GM21576 (cell line): ENCODE data around the gene BCL2.
"Not testable (repeated sequence)": the region's sequence is repeated elsewhere in the genome, so short reads cannot be mapped to it uniquely, and the experiment has no call there.

ENCODE experiments used
- ATAC-seq: cut with Tn5 transposase; IDR thresholded peaks from one replicate; pipeline ENCODE4 v1.9.1; 2021; ENCODE audit warnings: mild to moderate bottlenecking, moderate library complexity; ENCODE audit not compliant: unreplicated experiment

BCL2 gene

DNA sequence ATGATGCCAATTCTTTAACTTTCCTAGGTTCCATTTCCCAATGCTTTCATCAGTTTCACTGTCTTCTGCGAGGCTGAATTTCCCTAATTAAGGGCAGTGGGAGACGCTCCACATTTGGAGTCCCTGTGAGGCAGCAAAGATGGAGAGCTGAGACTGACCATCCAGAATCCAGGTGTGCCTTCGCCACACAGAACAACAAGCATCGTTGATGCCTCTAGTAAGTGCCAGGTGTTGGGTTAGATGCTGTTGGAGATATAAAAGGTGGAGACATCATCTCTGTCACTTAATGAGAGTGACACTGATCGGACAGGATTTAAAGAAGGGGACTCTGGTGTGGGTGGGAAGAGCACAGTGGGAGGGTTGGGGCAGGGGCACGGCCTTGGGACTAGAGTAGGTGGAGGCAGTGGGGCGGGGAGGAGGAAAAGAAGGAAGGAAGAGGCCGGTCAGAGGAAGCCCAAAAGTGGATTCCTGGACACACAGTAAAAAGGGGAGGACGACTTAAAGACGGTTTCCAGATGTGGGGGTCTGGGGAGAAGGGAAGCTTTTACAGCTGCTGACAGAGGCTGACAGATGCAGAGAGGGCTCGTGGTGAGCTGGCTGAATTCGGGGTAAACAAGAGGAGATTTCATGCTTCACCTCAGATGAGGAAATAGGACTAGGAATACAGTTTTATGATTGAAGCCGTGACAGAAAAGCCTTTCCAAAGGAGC, 113.0 kb downstream of the BCL2 start:
- ATAC-seq: no peak

DNA sequence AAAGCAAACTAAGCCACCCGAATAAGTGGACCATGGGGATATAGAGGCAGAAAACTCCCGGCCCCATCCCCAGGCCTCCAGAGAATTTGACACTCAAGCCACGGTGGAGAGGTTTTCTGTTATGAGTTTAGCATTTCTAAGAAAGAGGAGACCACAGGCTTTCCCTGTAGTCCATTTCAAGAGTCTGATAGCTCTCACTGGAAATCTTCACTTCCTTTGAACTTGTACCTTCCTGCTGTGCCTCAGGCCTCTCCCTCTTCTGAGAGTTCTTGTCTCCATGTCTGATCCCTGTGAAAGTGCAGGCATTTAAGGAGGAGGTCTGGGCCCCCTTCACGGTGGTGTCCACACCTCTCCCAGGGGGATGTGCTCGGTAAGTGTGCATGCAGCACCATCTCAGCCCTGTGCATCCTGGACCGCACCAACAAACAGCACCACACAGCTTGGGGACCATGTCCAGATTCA, 113.7 kb downstream of the BCL2 start:
- no peak for ATAC-seq

DNA sequence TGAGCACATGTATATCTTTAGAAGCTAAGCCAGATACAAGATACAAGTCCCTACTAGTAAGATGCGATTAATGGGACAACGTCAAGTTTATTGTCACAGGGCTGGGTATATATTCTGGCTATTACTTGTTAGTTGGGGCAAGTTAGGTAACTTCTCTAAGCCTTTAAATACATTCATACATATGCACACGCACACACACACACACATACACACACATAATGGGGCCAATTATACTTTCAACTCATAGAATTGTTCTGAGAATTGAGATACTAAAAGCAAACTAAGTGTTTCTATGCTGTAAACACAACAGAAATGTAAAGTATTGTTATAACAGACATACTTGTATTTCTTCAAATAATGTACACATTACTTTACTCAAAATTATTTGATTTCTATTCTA, 116.1 kb downstream of the BCL2 start:
- no peak for ATAC-seq

DNA sequence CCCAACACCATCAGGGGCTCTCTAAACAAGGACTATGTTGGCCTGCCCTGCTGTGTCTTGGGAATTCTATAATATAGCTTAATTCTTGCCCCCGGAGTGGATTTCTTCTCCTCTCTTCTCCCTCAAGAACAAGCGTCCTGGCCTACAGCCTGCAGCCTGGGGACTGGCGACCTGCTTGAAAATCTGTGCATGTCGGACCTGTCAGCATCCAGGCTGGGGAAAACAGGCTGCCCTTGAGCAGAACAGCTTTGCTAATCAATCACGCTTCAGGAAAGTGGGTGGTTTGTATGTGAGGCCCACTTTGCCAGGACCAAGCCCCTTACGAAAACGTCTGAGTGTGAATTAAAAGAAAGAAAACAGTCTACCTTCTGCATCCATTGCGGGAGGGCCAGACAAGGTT, 116.7 kb downstream of the BCL2 start:
- ATAC-seq: no peak

DNA sequence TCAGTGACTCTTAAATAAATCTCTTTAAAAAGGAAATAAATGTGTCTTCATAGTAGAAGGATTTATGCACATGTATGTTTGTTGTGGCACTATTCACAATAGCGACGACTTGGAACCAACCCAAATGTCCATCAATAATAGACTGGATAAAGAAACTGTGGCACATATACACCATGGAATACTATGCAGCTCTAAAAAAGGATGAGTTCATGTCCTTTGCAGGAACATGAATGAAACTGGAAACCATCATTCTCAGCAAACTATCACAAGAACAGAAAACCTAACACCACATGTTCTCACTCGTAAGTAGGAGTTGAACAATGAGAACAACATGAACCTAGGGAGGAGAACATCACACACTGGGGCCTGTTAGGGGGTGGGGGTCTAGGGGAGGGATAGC, 118.1 kb downstream of the BCL2 start:
- not testable (repeated sequence) for ATAC-seq

DNA sequence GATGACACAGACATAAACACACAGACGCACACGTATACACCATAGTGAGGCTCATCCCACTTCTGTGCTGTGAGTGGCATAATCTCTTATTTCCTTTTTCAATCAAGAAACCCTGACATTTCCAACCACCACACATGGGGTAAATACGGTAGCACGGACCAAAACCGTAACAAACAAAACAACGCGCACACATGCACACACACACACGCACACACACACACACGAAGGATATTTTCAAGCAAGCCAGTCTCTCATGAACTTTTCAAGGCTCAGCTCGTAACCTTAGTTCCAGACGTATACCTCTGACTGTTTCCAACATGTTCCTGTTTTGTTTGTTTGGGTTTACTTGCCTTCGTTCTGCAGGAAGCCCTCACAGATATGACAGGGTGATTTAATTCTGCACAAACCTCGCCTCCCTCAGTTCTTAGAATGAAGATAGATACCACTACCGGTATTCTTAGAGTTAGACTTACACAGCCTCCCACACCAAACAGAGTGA, 119.8 kb downstream of the BCL2 start:
- no peak for ATAC-seq

DNA sequence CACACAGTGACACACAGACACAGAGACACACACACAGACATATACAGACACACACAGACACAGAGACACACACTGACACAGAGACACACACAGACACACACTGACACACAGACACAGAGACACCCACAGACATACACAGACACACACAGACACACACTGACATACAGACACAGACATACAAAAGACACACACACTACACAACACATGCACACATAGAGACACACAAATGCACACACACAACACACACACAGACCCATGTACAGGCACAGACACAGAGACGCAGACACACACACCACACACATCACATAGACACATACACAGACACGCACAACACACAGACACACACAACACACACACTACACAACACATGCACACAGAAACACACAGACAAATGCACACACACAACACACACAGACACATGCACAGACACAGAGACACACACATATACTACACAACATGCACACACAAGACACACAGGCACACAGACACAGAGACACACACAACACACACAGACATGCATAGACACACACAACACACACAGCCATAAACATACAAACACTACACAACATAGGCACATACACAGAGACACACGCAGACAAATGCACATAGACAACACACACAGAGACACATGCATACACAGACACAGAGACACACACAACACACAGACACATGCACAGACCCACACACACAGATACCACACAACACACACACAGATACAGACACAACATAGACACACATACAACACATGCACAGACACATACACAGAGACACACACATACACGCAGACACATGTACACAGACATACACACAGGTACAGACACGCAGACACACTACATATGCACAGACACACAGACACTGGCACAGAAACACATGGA, 120.5 kb downstream of the BCL2 start:
- ATAC-seq: no peak

DNA sequence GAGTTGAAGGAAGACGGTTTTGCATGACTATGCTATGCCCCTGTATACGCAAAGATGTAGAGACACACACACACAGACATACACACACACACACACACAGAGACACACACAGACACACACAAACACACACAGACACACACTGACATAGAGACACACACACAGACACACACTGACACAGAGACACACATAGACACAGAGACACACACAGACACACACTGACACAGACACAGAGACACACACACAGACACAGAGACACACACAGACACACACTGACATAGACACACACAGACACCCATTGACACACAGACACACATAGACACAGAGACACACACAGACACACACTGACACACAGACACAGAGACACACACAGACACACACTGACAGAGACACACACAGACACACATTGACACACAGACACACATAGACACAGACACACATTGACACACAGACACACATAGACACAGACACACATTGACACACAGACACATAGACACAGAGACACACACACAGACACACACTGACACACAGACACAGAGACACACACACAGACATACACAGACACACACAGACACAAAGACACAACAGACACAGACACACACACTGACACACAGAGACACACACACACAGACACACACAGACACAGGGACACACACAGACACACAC, 121.3 kb downstream of the BCL2 start:
- no peak for ATAC-seq

DNA sequence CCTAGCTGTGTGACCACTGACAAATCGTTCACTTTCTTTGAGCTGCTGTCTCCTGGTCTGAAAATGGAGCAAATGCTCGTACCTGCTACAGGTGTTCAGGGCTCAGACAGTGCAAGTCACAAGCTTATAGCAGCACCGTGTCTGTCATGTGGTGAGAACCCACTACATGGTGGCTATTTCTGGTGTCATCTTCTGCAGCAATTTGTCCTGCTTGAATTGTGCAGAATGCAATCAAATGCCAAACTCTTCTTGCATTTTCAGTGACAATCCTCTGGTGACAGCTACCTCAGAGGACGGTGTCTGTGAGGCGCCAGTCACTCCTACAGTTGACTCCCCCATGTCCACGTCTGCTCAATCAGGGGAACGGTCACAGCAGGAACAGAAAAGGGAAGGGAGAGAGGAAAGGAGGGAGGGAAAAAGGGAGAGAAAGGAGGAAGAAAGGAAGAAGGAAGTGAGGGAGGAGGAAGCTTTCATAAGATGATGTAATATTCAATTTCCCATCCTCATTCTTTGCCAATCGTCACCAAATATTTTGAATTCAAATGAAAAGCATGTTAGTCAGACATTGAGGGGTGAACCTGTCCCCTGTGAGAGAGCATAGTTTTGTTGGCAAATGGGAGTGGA, 122.2 kb downstream of the BCL2 start:
- no peak for ATAC-seq

DNA sequence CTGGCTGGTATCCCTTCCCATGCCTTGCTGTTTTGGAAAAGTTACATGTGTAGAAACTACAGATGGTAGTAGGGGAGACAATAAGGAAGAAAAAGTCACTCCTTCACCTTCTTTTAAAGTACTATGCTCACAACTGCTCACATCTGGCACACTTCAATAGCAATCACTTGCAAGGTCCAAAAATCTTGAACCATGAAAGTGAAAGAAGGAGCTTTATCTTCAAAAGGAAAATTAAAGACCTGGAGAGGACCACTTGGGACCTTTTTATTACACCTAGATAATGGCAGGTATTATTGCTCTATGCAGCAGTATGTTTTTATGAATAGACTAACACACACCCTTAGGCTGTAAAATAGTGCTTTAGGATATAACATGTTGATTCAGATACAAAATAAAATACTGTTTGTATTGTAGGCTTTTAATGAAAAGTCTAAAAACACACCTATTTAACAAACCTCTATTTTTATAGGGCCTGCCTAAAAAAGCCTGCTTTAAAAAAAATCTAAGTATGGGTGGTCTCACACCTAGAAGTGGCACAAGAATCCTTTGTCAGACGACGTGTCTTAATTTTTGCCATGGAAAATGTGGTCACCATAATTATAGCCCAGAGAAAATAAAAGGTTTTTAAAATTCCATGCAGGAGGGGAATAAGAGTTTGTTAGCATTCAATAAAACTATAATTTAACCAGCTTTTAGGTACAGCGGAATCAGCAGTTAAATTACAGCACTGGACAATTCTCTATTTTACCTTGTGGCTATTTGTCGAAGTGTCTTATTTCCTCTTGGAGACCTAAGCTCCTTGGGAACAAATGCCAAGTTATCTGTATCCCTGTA, 124.0 kb downstream of the BCL2 start:
- ATAC-seq: no peak

DNA sequence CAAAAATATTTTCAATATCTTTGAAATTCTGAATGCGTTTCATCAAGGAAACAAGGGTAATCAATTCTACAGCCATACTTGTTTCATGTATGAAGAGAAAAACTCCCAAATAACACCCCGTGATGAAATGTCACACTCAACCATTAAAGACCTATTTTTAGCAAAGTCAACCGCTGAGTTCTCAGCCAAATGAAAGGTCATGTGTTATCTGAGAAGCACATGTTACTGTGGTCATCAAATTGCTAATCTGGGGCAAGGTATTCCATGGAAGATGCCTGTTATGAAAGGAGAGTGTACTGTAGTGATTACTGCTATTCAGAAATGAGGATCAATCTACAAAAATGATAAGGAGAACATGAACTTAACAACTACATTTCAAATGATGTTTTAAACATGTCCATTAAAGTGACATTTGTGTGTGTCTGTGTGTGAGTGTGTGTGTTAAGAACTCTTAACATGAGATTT, 126.7 kb downstream of the BCL2 start:
- peak; percentile 40 for ATAC-seq

DNA sequence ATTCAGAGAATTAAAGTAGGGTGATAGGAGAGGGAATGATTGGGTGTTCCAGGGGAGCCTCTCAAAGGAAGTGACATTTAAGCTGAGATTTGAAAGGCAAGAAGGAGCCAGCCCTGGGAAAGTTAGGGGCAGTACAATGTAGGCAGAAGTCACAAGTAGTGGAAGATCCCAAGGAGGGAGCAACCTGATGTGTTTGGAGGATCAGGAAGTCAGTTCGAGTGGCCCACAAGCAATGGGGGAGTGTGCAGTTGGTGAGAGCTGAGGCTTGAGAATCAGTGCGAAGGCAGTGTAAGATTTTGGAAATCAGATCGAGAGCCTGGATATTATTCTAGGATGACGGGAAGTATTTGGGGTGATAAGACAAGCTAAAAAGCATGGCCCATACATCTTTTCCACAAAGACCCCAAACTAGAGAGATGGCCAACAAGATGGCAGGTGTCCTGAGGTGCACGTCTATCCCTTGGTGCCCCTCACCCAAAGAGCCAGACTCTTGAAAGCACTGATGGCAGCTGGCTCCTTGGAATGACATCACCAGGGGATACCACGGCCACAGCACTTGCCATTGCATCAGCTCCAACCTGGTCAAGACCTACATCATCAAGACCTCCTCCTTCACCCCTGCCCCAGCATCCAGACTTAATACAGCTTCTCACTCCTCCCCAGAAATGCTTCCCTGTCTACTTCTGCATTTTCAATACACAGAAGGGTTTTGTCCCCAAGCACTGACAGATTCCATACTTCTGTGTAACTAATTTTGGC, 127.3 kb downstream of the BCL2 start:
- peak; percentile 20 for ATAC-seq

DNA sequence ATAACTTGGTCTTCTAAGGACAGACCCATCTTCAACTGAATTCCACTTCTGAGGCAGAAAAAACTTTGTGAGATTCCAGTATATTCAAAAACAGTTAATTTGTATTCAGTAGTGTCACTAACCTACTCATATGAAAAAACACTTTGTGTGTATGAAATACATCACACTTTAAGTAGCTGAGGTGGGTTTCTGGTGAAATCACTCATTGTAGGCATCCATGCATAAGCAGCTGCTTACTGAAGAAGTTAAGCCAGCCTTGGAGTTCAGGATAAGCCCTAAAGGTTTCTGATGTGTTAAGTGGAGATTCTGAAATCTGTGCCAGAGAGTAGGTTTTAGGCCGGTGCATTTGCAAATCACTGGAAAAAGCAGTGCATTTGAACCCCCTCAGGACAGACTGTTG, 128.2 kb downstream of the BCL2 start:
- ATAC-seq: no peak

DNA sequence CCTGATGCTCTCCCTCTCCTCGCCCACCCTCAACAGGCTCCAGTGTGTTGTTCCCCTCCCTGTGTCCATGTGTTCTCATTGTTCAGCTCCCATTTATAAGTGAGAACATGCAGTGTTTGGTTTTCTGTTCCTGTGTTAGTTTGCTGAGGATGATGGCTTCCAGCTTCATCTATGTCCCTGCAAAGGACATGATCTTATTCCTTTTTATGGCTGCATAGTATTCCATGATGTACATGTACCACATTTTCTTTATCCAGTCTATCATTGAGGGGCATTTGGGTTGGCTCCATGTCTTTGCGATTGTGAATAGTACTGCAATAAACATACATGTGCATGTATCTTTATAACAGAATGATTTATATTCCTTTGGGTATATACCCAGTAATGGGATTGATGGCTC, 128.7 kb downstream of the BCL2 start:
- ATAC-seq: not testable (repeated sequence)

DNA sequence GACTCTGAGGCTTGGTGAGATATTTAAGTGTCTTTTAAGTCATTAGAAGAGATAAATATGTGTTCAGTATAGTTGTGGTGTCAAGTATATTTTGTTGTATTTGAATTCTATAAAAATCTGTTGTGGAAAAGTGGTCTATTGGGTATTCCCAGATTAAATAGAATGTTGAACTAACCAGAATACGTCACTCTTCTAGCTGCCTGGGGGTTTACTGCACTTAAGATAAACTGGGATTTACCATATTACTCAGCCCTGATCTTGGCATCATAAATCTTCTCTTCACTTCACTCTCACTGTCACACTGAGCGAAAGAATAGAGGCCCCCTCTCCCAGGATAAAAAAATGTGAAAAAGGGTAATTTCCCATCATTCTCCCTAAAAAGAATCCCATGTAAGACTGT, 129.8 kb downstream of the BCL2 start:
- ATAC-seq: no peak

DNA sequence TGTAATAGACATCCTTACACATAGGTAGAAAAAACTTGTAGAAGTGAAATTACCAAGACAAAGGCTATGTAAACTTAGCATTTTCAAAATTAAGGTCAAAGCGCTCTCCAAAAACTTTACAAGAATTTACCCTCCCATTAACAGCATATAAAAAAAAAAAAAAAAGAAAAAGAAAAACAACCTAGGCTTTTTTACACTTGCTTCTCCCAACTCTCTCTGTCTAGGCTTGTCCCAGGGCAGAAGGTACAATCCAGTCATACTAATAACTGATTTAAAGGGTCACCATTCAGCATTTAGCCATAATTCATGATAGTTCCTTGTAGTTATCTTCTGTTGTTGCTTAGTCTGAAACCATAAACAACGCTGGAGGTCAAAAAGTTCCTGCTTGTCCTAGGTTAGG, 130.5 kb downstream of the BCL2 start:
- ATAC-seq: no peak

DNA sequence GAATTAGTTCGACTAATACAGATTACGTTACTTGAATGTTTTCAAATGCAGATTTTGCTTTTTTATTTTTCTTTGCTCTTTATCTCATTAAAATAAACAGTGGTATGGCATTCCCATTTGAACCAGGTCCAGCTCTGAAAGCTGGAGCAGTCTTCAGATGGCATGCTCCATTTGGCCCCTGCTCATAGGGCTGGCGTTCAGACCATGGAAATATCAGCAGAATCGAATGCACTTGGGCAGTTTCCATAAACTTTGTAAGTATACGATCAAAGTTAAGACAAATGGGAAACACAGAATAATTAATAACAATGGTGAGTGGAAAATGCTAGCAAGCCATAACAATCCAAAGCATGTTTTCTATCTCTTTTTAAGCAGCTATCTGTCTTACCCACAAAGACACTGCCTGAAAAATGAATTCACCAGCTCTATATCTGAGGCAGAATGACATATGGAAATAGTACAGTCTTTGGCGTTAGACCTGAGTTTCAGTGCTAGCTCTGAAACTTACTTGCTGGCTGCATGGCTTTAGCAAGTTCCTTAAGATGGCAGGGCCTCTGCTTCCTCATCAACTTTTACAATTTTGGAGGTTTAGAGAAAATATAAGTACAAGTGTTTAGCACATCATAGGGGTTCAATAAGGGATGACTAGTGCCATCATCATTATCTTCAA, 131.6 kb downstream of the BCL2 start:
- ATAC-seq: peak; percentile 41

DNA sequence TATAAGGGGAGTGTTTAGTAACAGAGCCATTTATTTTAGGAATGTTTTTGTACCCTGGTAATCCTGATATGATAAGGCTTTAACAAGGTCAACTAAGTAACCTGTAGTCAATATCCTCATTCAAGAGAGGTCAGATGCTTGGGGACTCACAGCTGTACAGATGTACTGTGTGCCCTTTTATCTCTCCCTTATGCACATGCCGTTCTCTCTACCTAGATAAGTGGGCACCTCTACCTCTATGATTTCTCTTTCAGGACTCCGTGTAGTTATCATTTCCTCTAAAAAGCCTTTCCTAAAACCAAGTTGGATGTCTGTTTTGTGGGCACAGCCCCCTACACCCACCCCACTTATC, 132.4 kb downstream of the BCL2 start:
- no peak for ATAC-seq
